OCI-LY3 (cell line): ENCODE results near the gene ZDHHC21.
"Not testable (repeated sequence)": the region's sequence is repeated elsewhere in the genome, so short reads cannot be mapped to it uniquely, and the experiment has no call there.

Source experiments
- H2AFZ ChIP-seq: fragments of 200-600, 300-600 bp; shearing (Covaris generic); 2 replicates; pipeline ENCODE4 v1.6.0; 2014; ENCODE audit warnings: antibody characterized with exemption, low read depth, low read length
- H3K27ac ChIP-seq: fragments of 200-600, 300-600 bp; sonication (generic); 2 replicates; pipeline ENCODE4 v1.5.1; 2014; ENCODE audit warnings: mild to moderate bottlenecking, low read length, moderate library complexity, mixed read lengths
- H3K27me3 ChIP-seq: fragments of 200-600, 300-600 bp; sonication (generic); 2 replicates; pipeline ENCODE4 v1.6.1; 2014; ENCODE audit warnings: low read depth, low read length, mixed read lengths
- H3K36me3 ChIP-seq: fragments of 200-600, 300-600 bp; sonication (generic); replicated peaks from 2 replicates; pipeline ENCODE3; 2014; ENCODE audit warnings: low read depth, low read length, mixed read lengths
- H3K4me1 ChIP-seq: fragments of 300-600, 200-600 bp; sonication (generic); 2 replicates; pipeline ENCODE4 v1.6.1; 2014; ENCODE audit warnings: low read length, mixed read lengths
- H3K4me2 ChIP-seq: fragments of 200-600, 300-600 bp; sonication (generic); 2 replicates; pipeline ENCODE4 v1.6.1; 2014; ENCODE audit warnings: low read length, mixed read lengths
- H3K4me3 ChIP-seq: fragments of 300-600, 200-600 bp; sonication (generic); 2 replicates; pipeline ENCODE4 v1.5.1; 2014; ENCODE audit warnings: antibody characterized with exemption, mild to moderate bottlenecking, low read length, moderate library complexity
- H3K79me2 ChIP-seq: fragments of 300-600, 200-600 bp; shearing (Covaris generic); 2 replicates; pipeline ENCODE4 v1.6.1; 2014; ENCODE audit warnings: mild to moderate bottlenecking, low read length, mixed read lengths
- H3K9ac ChIP-seq: fragments of 300-600, 200-600 bp; shearing (Covaris generic); 2 replicates; pipeline ENCODE4 v1.6.0; 2014; ENCODE audit warnings: mild to moderate bottlenecking, low read length, moderate library complexity
- H3K9me3 ChIP-seq: fragments of 200-600, 300-600 bp; shearing (Covaris generic); 2 replicates; pipeline ENCODE4 v1.6.1; 2014; ENCODE audit warnings: low read length, mixed read lengths; ENCODE audit not compliant: insufficient read depth
- H4K20me1 ChIP-seq: fragments of 200-600, 300-600 bp; sonication (generic); 2 replicates; pipeline ENCODE4 v1.6.1; 2016; ENCODE audit warnings: low read length, mixed read lengths; ENCODE audit not compliant: insufficient read depth
- EZH2phosphoT487 ChIP-seq: fragments of 200-600 bp; shearing (Covaris generic); IDR thresholded peaks from 2 replicates; pipeline ENCODE4 v1.6.1; 2018; ENCODE audit warnings: antibody characterized with exemption, mixed run types, low read depth
- TF ChIP-seq, protein P1 (sequence below): fragments of 200-600, 300-600 bp; sonication (generic); IDR thresholded peaks from 2 replicates; pipeline ENCODE4 v1.5.1; 2014; ENCODE audit warnings: antibody characterized with exemption, low read length, low read depth

The ZDHHC21 gene

DNA sequence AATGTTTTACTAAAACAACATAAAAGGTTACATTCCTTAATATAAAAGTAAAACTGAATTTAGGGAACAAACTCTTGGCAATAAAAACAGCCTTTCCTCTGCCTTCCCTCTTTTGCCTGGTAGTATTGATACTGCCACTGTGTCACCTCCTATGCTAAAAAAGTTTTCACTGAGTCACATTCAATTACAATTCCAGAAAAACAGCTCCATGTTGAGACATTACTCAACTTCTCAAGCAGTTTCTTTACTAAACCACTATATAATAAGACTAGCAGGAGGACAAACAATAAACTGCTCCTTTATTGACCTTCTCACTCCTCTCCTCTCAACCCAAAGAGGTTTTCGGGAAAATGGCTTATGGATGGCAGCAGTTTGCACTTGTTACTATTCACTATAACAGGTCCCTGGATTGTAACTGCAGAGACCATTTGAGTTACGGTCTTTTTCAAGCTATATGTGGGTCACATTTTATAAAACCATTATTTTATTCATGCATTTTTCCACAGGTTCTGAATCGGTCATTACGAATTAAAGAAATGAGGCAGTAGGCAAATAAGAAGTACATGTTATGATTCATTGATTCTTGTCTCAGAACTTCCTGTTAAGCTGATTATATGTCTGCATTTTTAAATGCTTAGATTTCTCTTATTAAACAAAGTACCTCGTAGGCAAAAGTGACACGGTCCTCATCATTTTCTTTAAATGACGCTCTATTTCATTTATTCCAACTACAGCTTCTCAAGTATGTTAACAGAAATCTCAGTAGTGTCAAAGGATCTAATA, 2.1 kb downstream of the ZDHHC21 start:
- no peaks in the 10 kb centered on the region for H4K20me1 ChIP-seq
- H3K9me3 ChIP-seq, result no peaks in the 10 kb centered on the region
- H3K9ac ChIP-seq, result peak overlapping the region; percentile 97
- H3K4me3 ChIP-seq, result peak overlapping the region; percentile 91
- TF ChIP-seq, protein P1, sequence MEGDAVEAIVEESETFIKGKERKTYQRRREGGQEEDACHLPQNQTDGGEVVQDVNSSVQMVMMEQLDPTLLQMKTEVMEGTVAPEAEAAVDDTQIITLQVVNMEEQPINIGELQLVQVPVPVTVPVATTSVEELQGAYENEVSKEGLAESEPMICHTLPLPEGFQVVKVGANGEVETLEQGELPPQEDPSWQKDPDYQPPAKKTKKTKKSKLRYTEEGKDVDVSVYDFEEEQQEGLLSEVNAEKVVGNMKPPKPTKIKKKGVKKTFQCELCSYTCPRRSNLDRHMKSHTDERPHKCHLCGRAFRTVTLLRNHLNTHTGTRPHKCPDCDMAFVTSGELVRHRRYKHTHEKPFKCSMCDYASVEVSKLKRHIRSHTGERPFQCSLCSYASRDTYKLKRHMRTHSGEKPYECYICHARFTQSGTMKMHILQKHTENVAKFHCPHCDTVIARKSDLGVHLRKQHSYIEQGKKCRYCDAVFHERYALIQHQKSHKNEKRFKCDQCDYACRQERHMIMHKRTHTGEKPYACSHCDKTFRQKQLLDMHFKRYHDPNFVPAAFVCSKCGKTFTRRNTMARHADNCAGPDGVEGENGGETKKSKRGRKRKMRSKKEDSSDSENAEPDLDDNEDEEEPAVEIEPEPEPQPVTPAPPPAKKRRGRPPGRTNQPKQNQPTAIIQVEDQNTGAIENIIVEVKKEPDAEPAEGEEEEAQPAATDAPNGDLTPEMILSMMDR, result no peak
- TF ChIP-seq EZH2phosphoT487, result no peak
- peak overlapping the region; percentile 95 for H3K4me2 ChIP-seq
- H2AFZ ChIP-seq, result no peak overlapping the region
- peak overlapping the region; percentile 92 for H3K27ac ChIP-seq
- H3K27me3 ChIP-seq, result no peaks in the 10 kb centered on the region
- H3K79me2 ChIP-seq, result peaks cover 55% of the 10 kb centered on the region
- H3K36me3 ChIP-seq, result peaks cover 24% of the 10 kb centered on the region
- H3K4me1 ChIP-seq, result peaks cover 57% of the 10 kb centered on the region

DNA sequence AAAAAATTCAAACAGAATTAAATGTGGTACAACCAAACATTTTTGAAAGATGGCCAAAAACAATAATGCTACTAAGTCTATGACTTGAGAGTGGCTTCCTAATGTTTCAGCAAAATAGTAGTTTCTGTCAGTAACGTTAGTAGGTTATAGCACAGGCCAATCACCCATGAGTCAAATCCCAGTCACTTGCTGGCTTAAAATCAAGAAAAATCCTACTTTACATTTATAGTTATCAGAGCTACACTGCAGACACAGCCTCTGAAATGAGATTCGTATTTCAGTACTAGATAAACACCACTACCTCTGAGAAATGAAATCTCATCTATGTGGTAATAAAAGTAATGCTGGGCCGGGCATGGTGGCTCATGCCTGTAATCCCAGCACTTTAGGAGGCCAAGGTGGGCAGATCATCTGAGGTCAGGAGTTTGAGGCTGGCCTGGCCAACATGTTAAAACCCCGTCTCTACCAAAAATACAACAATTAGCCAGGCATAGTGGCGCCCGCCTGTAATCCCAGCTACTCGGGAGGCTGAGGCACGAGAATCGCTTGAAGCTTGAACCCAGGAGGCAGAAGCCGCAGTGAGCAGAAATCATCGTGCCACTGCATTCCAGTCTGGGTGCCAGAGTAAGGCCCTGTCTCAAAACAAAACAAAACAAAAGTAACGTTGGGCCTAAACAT, 6.1 kb downstream of the ZDHHC21 start:
- Histone ChIP-seq H3K27ac (peak overlapping the region; percentile 92), H2AFZ (no peak overlapping the region), H3K4me1 (peaks cover 47% of the 10 kb centered on the region), H4K20me1 (no peaks in the 10 kb centered on the region), H3K4me3 (peak overlapping the region; percentile 34), H3K9me3 (no peaks in the 10 kb centered on the region), H3K4me2 (peak overlapping the region; percentile 61), H3K9ac (peak overlapping the region; percentile 60), H3K27me3 (no peaks in the 10 kb centered on the region), H3K36me3 (peaks cover 24% of the 10 kb centered on the region), H3K79me2 (peaks cover 59% of the 10 kb centered on the region)
- TF ChIP-seq, protein P1, result no peak
- no peak for TF ChIP-seq EZH2phosphoT487

- Histone ChIP-seq H3K79me2 (peaks cover 55% of the 10 kb centered on the region), H3K9me3 (no peaks in the 10 kb centered on the region), H3K4me1 (peaks cover 51% of the 10 kb centered on the region), H2AFZ (no peak overlapping the region), H3K36me3 (peaks cover 30% of the 10 kb centered on the region), H3K27ac (no peak overlapping the region), H3K9ac (no peak overlapping the region), H3K4me3 (no peak overlapping the region), H3K27me3 (no peaks in the 10 kb centered on the region), H3K4me2 (no peak overlapping the region), H4K20me1 (peaks cover 5% of the 10 kb centered on the region; the same call in 1 of the 2 replicates)
- TF ChIP-seq EZH2phosphoT487, result no peak
- TF ChIP-seq, protein P1, result no peak
Observed at GRCh38 chr9:14686168-14686567, 7.1 kb downstream of the ZDHHC21 start.

GRCh38 chr9:14682616-14683015, 10.6 kb downstream of the ZDHHC21 start:
- Histone ChIP-seq H3K36me3 (peaks cover 37% of the 10 kb centered on the region), H3K4me1 (peaks cover 19% of the 10 kb centered on the region), H3K79me2 (peaks cover 55% of the 10 kb centered on the region), H4K20me1 (peaks cover 22% of the 10 kb centered on the region; the same call in 1 of the 2 replicates)
- H3K9ac ChIP-seq, H3K9me3 ChIP-seq, H3K4me2 ChIP-seq, H3K4me3 ChIP-seq, H3K27me3 ChIP-seq, H3K27ac ChIP-seq, H2AFZ ChIP-seq: not testable (repeated sequence)
